GM23338 (cell line): ENCODE results near the gene MEGF11. TPM values are rescaled to one million over a fixed set of nuclear protein-coding genes. Genes with fewer than 3 reads are reported as not detected.
A peak's percentile ranks its signal among the peaks of the same experiment; 100 is the strongest.

Experiments used
- ATAC-seq: fragments of 200-7000 bp; cut with Tn5 transposase; 3 replicates; pipeline ENCODE4 v1.9.1; 2020
- DNase-seq: peaks from one replicate; pipeline ENCODE4 v3.0.0-alpha.2; 2015; ENCODE audit warnings: low spot score
- H2AFZ ChIP-seq: fragments of 200-600 bp; sonication (generic); 2 replicates; pipeline ENCODE4 v1.8.0; 2016; ENCODE audit warnings: antibody characterized with exemption, mild to moderate bottlenecking, moderate library complexity
- H3F3A ChIP-seq: fragments of 200-600 bp; sonication (generic); replicated peaks from 2 replicates; pipeline ENCODE4 v1.8.0; 2017; ENCODE audit warnings: antibody characterized with exemption, mixed run types, low read depth
- H3K27ac ChIP-seq: fragments of 200-600 bp; sonication (generic); 2 replicates; pipeline ENCODE4 v1.6.1; 2016; ENCODE audit warnings: low read depth
- H3K27me3 ChIP-seq: fragments of 200-600 bp; sonication (generic); 2 replicates; pipeline ENCODE4 v1.8.0; 2016; ENCODE audit warnings: mild to moderate bottlenecking, mixed run types, moderate library complexity; ENCODE audit not compliant: insufficient read depth
- H3K36me3 ChIP-seq: fragments of 200-600 bp; sonication (generic); 2 replicates; pipeline ENCODE4 v1.8.0; 2016; ENCODE audit warnings: mild to moderate bottlenecking; ENCODE audit not compliant: insufficient read depth
- H3K4me1 ChIP-seq: fragments of 200-600 bp; sonication (generic); 2 replicates; pipeline ENCODE4 v1.8.0; 2016; ENCODE audit warnings: mild to moderate bottlenecking, moderate library complexity; ENCODE audit not compliant: insufficient read depth
- H3K4me2 ChIP-seq: fragments of 200-600 bp; sonication (generic); 2 replicates; pipeline ENCODE4 v1.7.1; 2017; ENCODE audit warnings: mixed run types
- H3K4me3 ChIP-seq: fragments of 200-600 bp; sonication (generic); 2 replicates; pipeline ENCODE4 v1.6.1; 2016; ENCODE audit warnings: mixed run types
- H3K79me2 ChIP-seq: fragments of 200-600 bp; sonication (generic); replicated peaks from 2 replicates; pipeline ENCODE4 v1.8.0; 2017; ENCODE audit warnings: mild to moderate bottlenecking; ENCODE audit not compliant: insufficient read depth
- H3K9me2 ChIP-seq: fragments of 200-600 bp; sonication (generic); 2 replicates; pipeline ENCODE4 v1.8.0; 2017; ENCODE audit not compliant: insufficient read depth
- H4K20me1 ChIP-seq: fragments of 200-600 bp; sonication (generic); replicated peaks from 2 replicates; pipeline ENCODE4 v1.8.0; 2017; ENCODE audit warnings: mild to moderate bottlenecking; ENCODE audit not compliant: insufficient read depth
- H3K27ac Mint-ChIP-seq: 2 replicates; pipeline ENCODE4 v1.8.0; 2020; ENCODE audit warnings: inconsistent platforms, mild to moderate bottlenecking, moderate library complexity, mixed read lengths
- H3K27me3 Mint-ChIP-seq: 3 replicates; pipeline ENCODE4 v1.8.0; 2022; ENCODE audit warnings: low read depth, mild to moderate bottlenecking, moderate library complexity, mixed read lengths, inconsistent platforms; ENCODE audit not compliant: insufficient read depth, poor library complexity
- H3K36me3 Mint-ChIP-seq: 3 replicates; pipeline ENCODE4 v1.8.0; 2021; ENCODE audit warnings: low read depth, mild to moderate bottlenecking, inconsistent platforms, moderate library complexity, mixed read lengths
- H3K4me1 Mint-ChIP-seq: 3 replicates; pipeline ENCODE4 v1.8.0; 2020; ENCODE audit warnings: mild to moderate bottlenecking, inconsistent platforms, mixed read lengths
- H3K4me3 Mint-ChIP-seq: 3 replicates; pipeline ENCODE4 v1.8.0; 2021; ENCODE audit warnings: moderate library complexity, mild to moderate bottlenecking, inconsistent platforms, mixed read lengths
- H3K9me3 Mint-ChIP-seq: 3 replicates; pipeline ENCODE4 v1.8.0; 2020; ENCODE audit warnings: moderate library complexity, mild to moderate bottlenecking, inconsistent platforms, mixed read lengths
- CREB1 ChIP-seq: fragments of 250-450 bp; sonication (Bioruptor Pico); IDR thresholded peaks from 2 replicates; pipeline ENCODE4 v1.5.0; 2020; ENCODE audit warnings: low read depth, mild to moderate bottlenecking, moderate library complexity
- JUNB ChIP-seq: IDR thresholded peaks from one replicate; pipeline ENCODE4 v1.6.1; 2016; ENCODE audit warnings: antibody characterized with exemption; ENCODE audit not compliant: unreplicated experiment
- STAT1 ChIP-seq: IDR thresholded peaks from one replicate; pipeline ENCODE4 v1.6.1; 2016; ENCODE audit warnings: antibody characterized with exemption; ENCODE audit not compliant: unreplicated experiment
- ZNF114 ChIP-seq: fragments of 250-450 bp; sonication (Bioruptor Pico); IDR thresholded peaks from 2 replicates; pipeline ENCODE4 v1.5.0; 2020; ENCODE audit warnings: mild to moderate bottlenecking, moderate library complexity
- ZNF331 ChIP-seq: fragments of 250-450 bp; sonication (Bioruptor Pico); IDR thresholded peaks from 2 replicates; pipeline ENCODE4 v1.5.0; 2020; ENCODE audit warnings: low read depth, mild to moderate bottlenecking, moderate library complexity
- polyA plus RNA-seq: library from polyadenylated mRNA; unstranded; fragments of >200 nt; fragmentation: Nextera tagmentation; extraction: Ambion mirVana; gene quantifications from 2 replicates; pipeline ENCODE4 v1.2.1, GENCODE V29; 2016
- total RNA-seq: library from RNA; depleted of rRNA; stranded (reverse); fragments of >200 nt; shearing (Covaris generic); gene quantifications from 2 replicates; pipeline ENCODE4 v1.2.3, GENCODE V29; 2014
- TF ChIP-seq, protein P1 (sequence below), 2 experiments: fragments of 200-600 bp in 1 of 2; sonication (generic) in 1 of 2; conservative IDR thresholded peaks; 2 replicates each; pipeline versions ENCODE4 v1.5.1 to v1.6.1; 2016 to 2017; ENCODE audit warnings: antibody characterized with exemption in 2 of 2, low read depth in 2 of 2, mild to moderate bottlenecking in 2 of 2, moderate library complexity in 1 of 2
- TF ChIP-seq, protein P2 (sequence below): IDR thresholded peaks from 2 replicates; pipeline ENCODE4 v1.6.1; 2016; ENCODE audit warnings: antibody characterized with exemption

The MEGF11 gene
- total and polyA plus RNA-seq, 2 experiments from 2014 or later, result 1.3 to 1.9 TPM

DNA sequence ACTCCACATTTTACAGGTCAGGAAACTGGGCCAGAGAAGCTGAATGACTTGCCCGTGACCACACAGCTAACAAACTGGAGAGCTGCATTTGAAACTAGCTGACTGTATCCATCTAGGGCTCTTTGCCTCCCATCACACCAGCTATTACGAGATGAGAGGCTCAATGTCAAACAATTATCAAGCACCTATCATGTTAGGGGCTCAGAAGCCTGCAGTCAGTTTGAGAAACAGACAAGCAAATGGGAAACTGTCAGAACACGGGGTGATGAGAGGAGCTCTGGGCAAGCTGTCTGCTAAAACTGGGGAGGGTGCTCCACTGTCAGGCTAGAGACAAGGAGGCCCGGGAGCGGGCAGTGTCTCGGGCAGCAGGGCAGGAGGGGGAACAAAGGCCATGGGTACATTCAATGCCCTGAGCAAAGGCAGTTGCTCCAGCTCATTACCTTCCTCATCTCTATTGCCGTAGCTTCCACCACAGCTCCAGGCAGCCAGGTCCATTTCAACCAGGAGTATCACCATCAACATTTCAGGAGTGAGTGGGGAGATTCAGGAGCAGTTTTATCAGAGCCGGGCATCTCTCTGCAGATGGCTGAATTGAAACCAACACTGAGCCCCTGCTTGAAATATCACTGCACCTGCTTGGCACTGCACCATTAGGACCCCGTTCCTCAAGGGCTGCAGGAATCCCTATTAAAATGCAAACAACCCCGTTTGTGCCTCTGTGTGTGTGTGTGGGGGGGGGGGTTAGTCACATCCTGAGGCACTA lies 261.6 kb downstream of the MEGF11 start:
- ATAC-seq (peak; percentile 27; the same call in 2 of the 3 replicates), DNase-seq (no peak)
- TF ChIP-seq ZNF331 (CRISPR knock-in tag) (no peak), CREB1 (no peak), JUNB (no peak), STAT1 (no peak), ZNF114 (CRISPR knock-in tag) (no peak)
- TF ChIP-seq, protein P1, sequence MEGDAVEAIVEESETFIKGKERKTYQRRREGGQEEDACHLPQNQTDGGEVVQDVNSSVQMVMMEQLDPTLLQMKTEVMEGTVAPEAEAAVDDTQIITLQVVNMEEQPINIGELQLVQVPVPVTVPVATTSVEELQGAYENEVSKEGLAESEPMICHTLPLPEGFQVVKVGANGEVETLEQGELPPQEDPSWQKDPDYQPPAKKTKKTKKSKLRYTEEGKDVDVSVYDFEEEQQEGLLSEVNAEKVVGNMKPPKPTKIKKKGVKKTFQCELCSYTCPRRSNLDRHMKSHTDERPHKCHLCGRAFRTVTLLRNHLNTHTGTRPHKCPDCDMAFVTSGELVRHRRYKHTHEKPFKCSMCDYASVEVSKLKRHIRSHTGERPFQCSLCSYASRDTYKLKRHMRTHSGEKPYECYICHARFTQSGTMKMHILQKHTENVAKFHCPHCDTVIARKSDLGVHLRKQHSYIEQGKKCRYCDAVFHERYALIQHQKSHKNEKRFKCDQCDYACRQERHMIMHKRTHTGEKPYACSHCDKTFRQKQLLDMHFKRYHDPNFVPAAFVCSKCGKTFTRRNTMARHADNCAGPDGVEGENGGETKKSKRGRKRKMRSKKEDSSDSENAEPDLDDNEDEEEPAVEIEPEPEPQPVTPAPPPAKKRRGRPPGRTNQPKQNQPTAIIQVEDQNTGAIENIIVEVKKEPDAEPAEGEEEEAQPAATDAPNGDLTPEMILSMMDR (conservative IDR thresholded peaks at IDR 0.05; ENCODE audit: low read depth in 2 of 2), result no peak
- Histone ChIP-seq H3F3A (0 out of 2 replicates have a peak, but pooled peaks cover 2% of the 10 kb centered on the region), H3K4me3 (no peak overlapping the region), H3K27me3 (no peaks in the 10 kb centered on the region), H3K79me2 (no peaks in the 10 kb centered on the region), H3K9me2 (no peaks in the 10 kb centered on the region), H3K4me1 (peaks cover 13% of the 10 kb centered on the region), H2AFZ (0 out of 2 replicates have a peak overlapping the region, but pooled peaks have one; percentile 7), H3K27ac (no peak overlapping the region), H4K20me1 (no peaks in the 10 kb centered on the region), H3K4me2 (peak overlapping the region; percentile 62; the same call in 1 of the 2 replicates), H3K36me3 (no peaks in the 10 kb centered on the region)
- Mint-ChIP-seq H3K27ac (no peak overlapping the region), H3K4me1 (peaks cover 28% of the 10 kb centered on the region), H3K9me3 (no peaks in the 10 kb centered on the region), H3K4me3 (no peak overlapping the region; the same call in 2 of the 3 replicates), H3K27me3 (peaks cover 9% of the 10 kb centered on the region), H3K36me3 (no peaks in the 10 kb centered on the region)

DNA sequence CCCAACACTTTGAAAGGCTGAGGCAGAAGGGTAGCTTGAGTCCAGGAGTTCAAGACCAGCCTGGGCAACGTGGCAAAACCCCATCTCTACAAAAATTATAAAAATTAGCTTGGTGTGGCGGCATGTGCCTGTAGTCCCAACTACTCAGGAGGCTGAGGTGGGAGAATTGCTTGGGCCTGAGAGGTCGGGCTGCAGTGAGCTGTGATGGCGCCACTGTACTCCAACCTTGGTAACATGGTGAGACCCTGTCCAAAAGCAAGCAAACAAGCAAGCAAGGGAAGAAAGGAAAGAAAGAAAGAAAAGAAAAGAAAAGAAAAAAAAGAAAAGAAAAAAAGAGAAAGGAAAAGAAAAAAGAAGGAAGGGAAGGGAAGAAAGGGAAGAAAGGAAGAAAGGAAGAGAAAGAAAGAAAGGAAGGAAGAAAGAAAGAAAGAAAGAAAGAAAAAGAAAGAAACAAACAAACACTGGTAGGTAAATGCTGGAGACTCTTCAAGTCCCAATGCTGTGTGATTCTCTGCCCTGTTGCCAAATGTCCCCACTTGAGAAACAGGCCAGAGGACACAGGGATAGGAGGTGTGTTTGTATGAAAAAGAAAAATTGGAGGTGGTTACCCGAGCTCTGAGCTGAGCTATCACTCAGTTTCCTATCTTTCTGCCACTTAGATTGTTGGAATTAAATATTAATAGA lies 263.1 kb downstream of the MEGF11 start:
- Histone ChIP-seq H3K4me1 (peaks cover 13% of the 10 kb centered on the region), H2AFZ (no peak overlapping the region), H3K4me3 (no peak overlapping the region), H3K27ac (no peak overlapping the region), H3K27me3 (no peaks in the 10 kb centered on the region), H3K79me2 (no peaks in the 10 kb centered on the region), H3K9me2 (no peaks in the 10 kb centered on the region), H4K20me1 (no peaks in the 10 kb centered on the region), H3F3A (0 out of 2 replicates have a peak, but pooled peaks cover 3% of the 10 kb centered on the region), H3K36me3 (no peaks in the 10 kb centered on the region), H3K4me2 (no peak overlapping the region)
- Mint-ChIP-seq H3K4me3 (no peak overlapping the region), H3K27me3 (peaks cover 13% of the 10 kb centered on the region), H3K4me1 (peaks cover 36% of the 10 kb centered on the region), H3K9me3 (no peaks in the 10 kb centered on the region), H3K36me3 (no peaks in the 10 kb centered on the region), H3K27ac (peak overlapping the region; percentile 25; the same call in 1 of the 2 replicates)
- peak; percentile 57 for ATAC-seq
- TF ChIP-seq, protein P1 (conservative IDR thresholded peaks at IDR 0.05; ENCODE audit: low read depth in 2 of 2), result peak; percentile 29 to 37
- TF ChIP-seq, protein P2, sequence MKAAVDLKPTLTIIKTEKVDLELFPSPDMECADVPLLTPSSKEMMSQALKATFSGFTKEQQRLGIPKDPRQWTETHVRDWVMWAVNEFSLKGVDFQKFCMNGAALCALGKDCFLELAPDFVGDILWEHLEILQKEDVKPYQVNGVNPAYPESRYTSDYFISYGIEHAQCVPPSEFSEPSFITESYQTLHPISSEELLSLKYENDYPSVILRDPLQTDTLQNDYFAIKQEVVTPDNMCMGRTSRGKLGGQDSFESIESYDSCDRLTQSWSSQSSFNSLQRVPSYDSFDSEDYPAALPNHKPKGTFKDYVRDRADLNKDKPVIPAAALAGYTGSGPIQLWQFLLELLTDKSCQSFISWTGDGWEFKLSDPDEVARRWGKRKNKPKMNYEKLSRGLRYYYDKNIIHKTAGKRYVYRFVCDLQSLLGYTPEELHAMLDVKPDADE, result no peak
- DNase-seq, result peak; percentile 32
